ENCODE measurements around the gene CPVL.
A peak's percentile ranks its signal among the peaks of the same experiment; 100 is the strongest.

CPVL gene

DNA sequence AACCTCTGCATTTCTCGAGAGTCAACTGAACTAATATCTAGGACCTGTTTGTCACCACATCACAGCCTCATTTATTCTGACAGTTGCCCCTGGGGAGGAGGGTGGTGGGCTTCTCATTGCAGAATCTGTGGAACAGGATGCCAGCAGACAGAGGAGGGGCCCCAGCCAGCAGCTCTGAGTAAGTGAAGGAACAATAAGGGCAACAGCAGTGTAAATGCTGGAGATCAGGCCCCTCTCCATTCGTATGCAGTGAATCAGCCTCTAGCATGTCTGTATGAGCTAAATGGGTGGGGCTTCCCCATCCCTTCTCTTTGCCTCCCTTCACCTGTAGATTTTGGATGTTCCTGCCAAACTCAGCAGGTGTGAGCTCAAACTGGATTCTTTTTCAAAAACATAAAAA, 7.7 kb upstream of the CPVL start:
- DNase-seq = no peak

- DNase-seq = no peak
These were observed 4.5 kb upstream of the CPVL start for GRCh38 chr7:29150856-29151255.

DNA sequence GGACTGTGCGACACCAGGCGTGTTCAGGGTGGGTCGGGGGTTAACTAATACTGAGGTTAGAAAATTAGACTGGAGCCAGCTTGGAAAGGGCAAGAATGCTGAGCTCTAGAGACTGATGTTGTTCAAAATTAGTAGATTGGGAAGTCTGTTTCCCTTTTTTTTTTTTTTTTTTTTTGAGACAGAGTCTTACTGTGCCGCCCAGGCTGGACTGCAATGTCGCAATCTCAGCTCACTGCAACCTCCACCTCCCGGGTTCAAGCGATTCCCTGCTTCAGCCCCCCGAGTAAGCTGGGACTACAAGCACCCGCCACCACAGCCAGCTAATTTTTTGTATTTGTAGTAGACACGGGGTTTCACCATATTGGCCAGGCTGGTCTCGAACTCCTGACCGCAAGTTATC, 2.7 kb upstream of the CPVL start:
- DNase-seq = no peak

DNA sequence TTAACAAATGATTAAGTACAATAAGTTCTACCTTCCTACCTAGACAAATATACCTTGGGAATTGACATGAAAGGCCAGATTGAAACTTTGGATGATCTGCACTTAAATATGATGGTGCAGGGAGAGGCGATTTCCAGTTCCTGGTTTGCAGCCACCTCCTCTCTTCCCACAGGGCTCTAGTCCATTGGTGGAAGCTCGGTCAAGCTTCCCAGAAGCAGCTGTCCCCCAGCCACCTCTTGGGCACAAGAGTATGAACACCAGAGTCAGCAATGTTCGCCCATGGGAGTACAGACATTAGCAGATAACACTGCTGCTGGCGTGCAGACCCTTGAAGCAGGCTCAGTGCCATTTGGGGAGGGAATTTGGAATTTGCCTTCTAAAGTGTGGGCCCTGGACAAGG, 1.5 kb upstream of the CPVL start:
- no peak for DNase-seq

GRCh38 chr7:29146888-29147609, 712 bp upstream of the CPVL start:
- no peak for DNase-seq

DNA sequence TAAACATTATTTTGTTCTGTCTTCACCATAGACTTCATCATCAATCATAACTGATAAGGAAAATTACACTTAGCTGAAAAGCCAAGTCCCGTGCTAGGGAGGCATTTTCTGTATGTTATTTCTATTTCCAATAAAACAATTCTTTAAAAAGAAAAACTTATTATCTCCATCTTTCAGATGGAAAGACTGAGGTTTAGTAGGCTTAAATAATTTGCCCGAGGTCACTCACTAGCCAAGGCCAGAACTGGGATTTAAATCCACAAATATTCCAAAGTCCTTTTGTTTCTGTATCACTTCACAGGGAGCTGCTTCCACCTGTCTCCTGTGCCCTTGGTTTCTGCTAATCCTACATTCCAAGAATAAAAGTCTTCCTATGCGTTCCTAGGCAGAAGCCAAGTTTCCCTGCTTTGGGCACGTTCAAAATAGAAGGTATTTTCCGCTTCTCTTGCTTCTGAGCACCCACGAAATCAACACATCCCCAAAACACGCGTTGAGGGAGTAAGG, 732 bp downstream of the CPVL start:
- no peak for DNase-seq

GRCh38 chr7:29143751-29144150, 2.6 kb downstream of the CPVL start:
- peak; percentile 31 for DNase-seq

GRCh38 chr7:29142021-29142727, 4.2 kb downstream of the CPVL start:
- no peak for DNase-seq

DNA sequence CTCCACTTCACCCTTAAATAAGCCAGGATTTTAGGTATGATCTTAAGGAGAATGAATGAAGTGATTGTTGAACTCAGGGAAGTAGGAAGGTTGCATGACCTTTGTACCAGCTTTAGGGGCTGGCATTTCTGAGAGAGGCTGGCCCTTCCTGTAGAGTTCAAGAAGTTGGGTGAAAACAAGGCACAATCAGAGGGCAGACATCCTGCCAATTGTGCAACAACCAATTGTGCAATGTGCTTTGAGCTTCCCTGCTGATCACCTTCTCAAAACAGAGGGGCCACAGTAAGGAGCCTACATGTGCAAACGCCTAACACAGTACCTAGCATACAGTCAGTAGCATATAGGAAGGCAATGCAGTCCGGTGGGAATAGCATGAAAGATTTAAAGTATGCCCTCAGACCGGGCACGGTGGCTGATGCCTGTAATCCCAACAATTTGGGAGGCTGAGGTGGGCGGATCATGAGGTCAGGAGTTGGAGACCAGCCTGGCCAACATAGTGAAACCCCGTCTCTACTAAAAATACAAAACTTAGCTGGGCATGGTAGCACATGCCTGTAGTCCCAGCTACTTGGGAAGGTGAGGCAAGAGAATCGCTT, 5.4 kb downstream of the CPVL start:
- no peak for DNase-seq

- DNase-seq = no peak
These were observed 6.5 kb downstream of the CPVL start for GRCh38 chr7:29139796-29140195.

DNA sequence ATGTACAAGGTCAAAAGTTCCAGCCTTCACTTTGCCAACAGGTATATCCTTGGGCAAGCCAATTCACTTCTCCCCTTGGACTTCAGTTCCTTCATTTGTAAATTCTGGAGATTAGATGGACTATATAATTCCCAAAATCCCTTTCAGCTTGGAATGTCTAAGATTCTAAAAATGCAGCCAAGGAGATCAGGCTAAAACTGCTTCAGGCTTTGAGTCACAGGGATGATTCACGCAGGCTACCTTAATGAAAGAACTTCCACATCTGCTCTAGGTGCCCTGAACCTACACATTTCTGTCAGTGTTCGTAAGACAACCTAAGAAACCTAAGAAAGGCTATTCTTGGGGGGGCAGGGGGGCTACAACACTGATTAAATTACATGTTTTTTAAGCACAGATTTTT, 7.1 kb downstream of the CPVL start:
- DNase-seq = no peak

GRCh38 chr7:29138588-29138987, 7.7 kb downstream of the CPVL start:
- no peak for DNase-seq

DNA sequence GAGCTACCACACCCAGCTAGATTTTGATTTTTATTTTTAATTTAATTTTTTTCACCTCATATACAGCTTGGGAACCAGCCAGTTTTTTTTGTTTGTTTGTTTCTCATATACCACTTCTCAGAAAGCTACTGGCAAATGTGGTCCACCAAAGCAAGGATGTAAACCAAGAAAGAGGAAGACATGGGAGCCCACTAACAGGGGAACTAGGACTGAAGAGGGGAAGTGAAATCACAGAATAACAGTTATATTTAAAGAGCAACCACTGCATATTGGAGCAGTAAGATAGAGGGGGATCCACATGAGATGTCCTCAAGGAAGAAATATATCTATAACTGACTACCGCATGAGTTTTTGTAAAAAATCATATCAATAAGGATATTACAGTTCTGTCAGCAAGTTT, 10.5 kb downstream of the CPVL start:
- no peak for DNase-seq

DNA sequence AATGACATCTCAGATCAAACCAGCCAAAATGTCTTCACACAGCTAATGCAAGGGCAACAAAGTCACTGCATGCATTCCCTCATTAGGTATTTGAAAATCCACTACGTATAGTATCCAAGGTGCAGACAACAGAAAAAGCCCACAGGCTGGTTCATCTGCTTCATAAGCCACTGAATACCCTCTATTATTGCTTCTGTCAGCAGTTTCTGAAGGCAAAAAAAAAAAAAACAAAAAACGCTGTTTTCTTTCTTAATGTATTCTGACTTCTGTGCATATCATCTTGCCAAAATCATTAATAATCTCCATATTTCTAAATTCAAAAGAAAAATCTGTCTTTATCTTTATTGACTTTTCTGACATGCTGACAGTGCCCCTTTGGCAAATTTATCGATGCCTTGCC, 13.4 kb downstream of the CPVL start:
- no peak for DNase-seq

DNA sequence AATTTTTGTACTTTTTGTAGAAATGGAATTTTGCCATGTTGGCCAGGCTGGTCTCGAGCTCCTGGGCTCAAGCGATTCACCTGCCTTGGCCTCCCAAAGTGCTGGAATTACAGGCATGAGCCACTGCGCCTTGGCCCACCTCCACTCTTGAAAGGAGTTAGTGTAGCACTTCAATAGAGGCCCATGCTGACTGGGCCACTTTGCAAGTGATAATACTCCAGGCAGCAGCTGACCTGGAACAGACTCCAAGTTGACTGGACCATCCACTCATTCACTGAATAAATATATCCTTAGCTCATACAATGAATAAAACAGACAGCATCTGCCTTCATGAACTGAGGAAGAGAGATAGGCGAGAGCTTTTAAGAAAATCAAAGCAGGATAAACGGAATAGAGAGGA, 14.7 kb downstream of the CPVL start:
- DNase-seq = no peak

GRCh38 chr7:29130096-29130495, 16.2 kb downstream of the CPVL start:
- no peak for DNase-seq

- DNase-seq = no peak
These were observed 18.8 kb downstream of the CPVL start for GRCh38 chr7:29127527-29127926.

DNA sequence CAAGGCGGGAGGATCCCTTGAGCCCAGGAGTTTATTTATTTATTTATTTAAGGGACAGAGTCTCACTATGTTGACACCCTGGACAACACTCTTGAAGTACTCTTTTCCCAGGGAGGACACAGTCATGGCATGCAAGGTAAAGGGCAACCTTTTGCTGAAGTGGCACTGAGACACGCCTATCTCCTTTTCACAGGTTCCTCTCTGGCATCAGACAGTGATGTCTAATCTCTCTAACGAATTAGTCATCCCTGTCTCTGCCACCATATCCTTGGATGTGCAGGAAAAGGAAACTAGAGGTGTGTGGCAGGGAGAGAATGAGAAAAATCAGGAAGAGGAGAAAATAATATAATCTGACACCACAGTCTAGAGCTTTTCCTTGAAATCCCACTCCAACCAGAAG, 19.5 kb downstream of the CPVL start:
- DNase-seq = no peak

DNA sequence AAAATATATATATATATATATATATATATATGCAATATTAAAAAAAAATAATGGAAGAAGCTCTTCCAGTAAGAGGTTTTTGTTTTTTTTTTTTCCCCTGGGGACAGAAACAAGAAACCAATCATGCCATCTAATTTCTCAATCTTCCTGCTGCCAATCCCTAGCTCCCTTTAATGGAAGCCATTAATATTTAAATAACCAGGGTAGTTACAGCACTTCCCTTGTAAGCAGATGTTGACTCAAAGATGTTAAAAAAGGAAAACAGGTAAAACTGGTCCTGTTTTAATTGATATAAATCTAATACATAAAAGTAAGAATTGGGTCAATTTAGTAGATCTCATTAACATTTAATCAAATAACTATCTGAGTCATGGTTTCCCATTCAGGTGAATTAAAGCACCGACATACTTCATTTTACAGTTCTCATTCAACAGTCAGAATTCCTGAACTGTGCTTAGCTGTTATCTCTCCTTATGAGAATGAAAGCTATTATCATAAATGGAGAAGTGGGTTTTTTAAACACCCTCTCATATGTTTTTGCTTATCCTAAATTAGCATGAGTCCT, 22.6 kb downstream of the CPVL start:
- no peak for DNase-seq

DNA sequence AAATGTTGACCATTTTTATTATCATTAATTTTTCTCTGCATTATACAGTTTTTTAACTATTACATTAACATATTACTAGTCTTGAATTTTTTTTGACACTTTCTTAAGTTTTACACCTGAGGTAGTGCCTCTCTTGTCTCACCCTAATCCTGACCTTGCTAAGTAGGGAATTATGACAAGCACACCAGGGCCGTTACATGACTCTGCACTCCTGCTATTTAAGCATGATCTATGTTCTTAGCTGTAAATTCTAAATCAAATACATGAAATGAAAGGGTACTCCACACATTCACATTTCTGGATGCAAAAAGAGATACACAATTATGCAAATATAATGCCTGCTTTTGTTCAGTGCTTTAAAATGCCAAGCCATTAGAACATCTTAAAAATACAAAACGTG, 23.6 kb downstream of the CPVL start:
- no peak for DNase-seq

- DNase-seq = no peak
These were observed 24.3 kb downstream of the CPVL start for GRCh38 chr7:29122081-29122480.

DNA sequence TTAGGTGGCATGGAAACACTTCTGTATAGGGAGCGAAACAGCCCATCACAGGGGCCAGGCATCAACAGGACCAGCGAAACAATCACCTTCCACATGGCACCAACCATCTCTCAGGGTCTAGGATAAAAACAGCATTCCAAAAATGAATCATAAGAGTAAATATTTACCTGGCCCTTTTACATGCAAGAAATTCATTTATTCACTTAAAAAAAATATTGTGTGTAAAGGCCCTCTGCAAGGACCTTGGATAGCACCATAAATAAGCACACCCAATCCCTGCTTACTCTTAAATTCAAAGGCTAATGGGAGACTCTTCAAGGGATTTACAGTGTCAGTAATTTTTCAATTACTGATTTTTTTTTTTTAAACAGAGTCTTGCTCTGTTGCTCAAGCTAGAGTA, 25.4 kb downstream of the CPVL start:
- no peak for DNase-seq

GRCh38 chr7:29119538-29119937, 26.8 kb downstream of the CPVL start:
- DNase-seq = no peak
